Panc1 (cell line): ENCODE measurements around the gene EEIG1. TPM values are rescaled to one million over a fixed set of nuclear protein-coding genes. Genes with fewer than 3 reads are reported as not detected.

Source experiments
- ATAC-seq: fragments of 200-7000 bp; cut with Tn5 transposase; 2 replicates; pipeline ENCODE4 v1.9.1; 2020; ENCODE audit warnings: mild to moderate bottlenecking, moderate library complexity
- BruUV-seq: library from RNA; stranded (reverse); fragments of 400-500 nt; replicated peaks from 2 replicates; lab custom pipeline; 2021; lab: Mats Ljungman, UMichigan
- CTCF ChIA-PET: fragments of 300-600 bp; sonication (Branson Sonifier 250); formaldehyde crosslinking; loops from one replicate; lab custom pipeline; 2022; ENCODE audit warnings: antibody characterized with exemption; lab: Charles Lee
- POLR2A ChIA-PET: fragments of 300-600 bp; sonication (Branson Sonifier 250); formaldehyde crosslinking; loops from one replicate; lab custom pipeline; 2022; ENCODE audit warnings: antibody characterized with exemption; lab: Charles Lee
- DNase-seq: peaks from one replicate; pipeline ENCODE4 v3.0.0-alpha.2; 2010; ENCODE audit warnings: low read depth, low spot score
- H3K27ac ChIP-seq: 2 replicates; pipeline ENCODE4 v1.5.1; 2011; ENCODE audit warnings: mild to moderate bottlenecking, low read length, inconsistent platforms
- H3K27me3 ChIP-seq: fragments of 200-500 bp; sonication (Bioruptor generic); 2 replicates; pipeline ENCODE4 v1.6.0; 2014; ENCODE audit warnings: low read length, inconsistent platforms; ENCODE audit not compliant: control insufficient read depth, insufficient read depth
- H3K36me3 ChIP-seq: fragments of 200-500 bp; sonication (Bioruptor generic); 2 replicates; pipeline ENCODE4 v1.5.1; 2014; ENCODE audit warnings: inconsistent platforms, mild to moderate bottlenecking, low read length, moderate library complexity; ENCODE audit not compliant: control insufficient read depth, insufficient read depth
- H3K4me1 ChIP-seq: 2 replicates; pipeline ENCODE4 v1.5.1; 2011; ENCODE audit warnings: inconsistent platforms, mild to moderate bottlenecking, low read length, moderate library complexity; ENCODE audit not compliant: control insufficient read depth, insufficient read depth
- H3K4me3 ChIP-seq, 2 experiments: 2 replicates each; pipeline ENCODE4 v1.5.1; 2011 to 2012; ENCODE audit warnings: low read depth in 2 of 2, low read length in 2 of 2, mild to moderate bottlenecking in 2 of 2, inconsistent platforms in 1 of 2, moderate library complexity in 1 of 2
- H3K9me3 ChIP-seq: fragments of 200-500 bp; sonication (Bioruptor generic); 2 replicates; pipeline ENCODE4 v1.5.1; 2014; ENCODE audit warnings: low read depth, mild to moderate bottlenecking, inconsistent platforms, low read length, moderate library complexity; ENCODE audit not compliant: control insufficient read depth, insufficient read depth
- POLR2AphosphoS5 ChIP-seq: IDR thresholded peaks from 2 replicates; pipeline ENCODE4 v1.6.1; 2012; ENCODE audit warnings: mild to moderate bottlenecking, low read depth, low read length, moderate library complexity
- SIN3A ChIP-seq: IDR thresholded peaks from 2 replicates; pipeline ENCODE4 v1.6.1; 2012; ENCODE audit warnings: low read depth, mild to moderate bottlenecking, low read length, moderate library complexity, borderline replicate concordance; ENCODE audit not compliant: insufficient read depth
- TCF7L2 ChIP-seq: IDR thresholded peaks from 2 replicates; pipeline ENCODE4 v1.6.1; 2011; ENCODE audit warnings: mild to moderate bottlenecking, low read depth, low read length, inconsistent platforms
- in situ Hi-C: cut with HindIII; loops from 2 replicates; pipeline ENCODE4 v1.10.0; 2016; ENCODE audit warnings: low sequenced_read_pairs, low pct_unique_long_range_greater_than_20kb
- intact Hi-C: fragments of 100-400 bp; cut with micrococcal nuclease; formaldehyde crosslinking; loops from one replicate; pipeline ENCODE4 v1.10.0; 2022; ENCODE audit not compliant: unreplicated experiment
- total RNA-seq: library from RNA; stranded (reverse); gene quantifications from one replicate; pipeline ENCODE4 v1.2.1, GENCODE V29; 2021; ENCODE audit not compliant: unreplicated experiment
- TF ChIP-seq, protein P1 (sequence below), 2 experiments: IDR thresholded peaks; 2 replicates each; pipeline ENCODE4 v1.6.1; 2011 to 2012; ENCODE audit warnings: low read depth in 2 of 2, control low read depth in 1 of 2, low read length in 1 of 2, mild to moderate bottlenecking in 1 of 2, moderate library complexity in 1 of 2; ENCODE audit not compliant: insufficient read depth in 1 of 2
- TF ChIP-seq, protein P2 (sequence below): fragments of 450-650 bp; IDR thresholded peaks from 2 replicates; pipeline ENCODE4 v1.5.1; 2017; ENCODE audit warnings: mild to moderate bottlenecking

The EEIG1 gene
- total RNA-seq, 1 experiment from 2014 or later = 361 TPM

DNA sequence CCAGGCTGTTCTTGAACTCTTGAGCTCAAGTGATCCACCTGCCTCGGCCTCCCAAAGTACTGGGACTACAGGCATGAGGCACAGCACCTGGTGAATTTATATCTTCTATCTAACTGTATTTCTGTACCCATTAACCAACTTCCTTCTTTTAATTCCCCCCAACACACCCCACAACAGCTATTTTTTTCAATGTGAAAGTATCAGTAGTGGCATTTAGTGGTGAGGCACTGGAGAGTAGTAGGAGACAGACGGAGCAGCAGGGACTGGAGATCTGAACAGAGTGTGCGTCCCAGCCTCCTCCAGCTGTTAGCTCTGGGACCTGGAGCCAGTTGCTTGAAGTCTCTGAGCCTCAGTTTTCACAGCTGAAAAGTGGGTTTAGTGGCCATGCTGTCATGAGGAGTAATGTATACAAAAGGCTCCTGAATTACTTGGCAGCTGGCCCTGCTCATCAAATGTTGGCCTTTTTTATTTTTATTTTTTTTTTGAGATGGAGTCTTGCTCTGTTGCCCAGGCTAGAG, 11.0 kb upstream of the EEIG1 start:
- H3K36me3 ChIP-seq = no peaks in the 10 kb centered on the region
- DNase-seq (no peak), ATAC-seq (no peak)
- no peak overlapping the region for H3K4me3 ChIP-seq
- ChIA-PET POLR2A (no interaction called here), CTCF (no interaction called here)
- in situ Hi-C loops = no loop called here
- no TSS peak for BruUV-seq
- H3K4me1 ChIP-seq = peaks cover 14% of the 10 kb centered on the region
- intact Hi-C loops = no loop called here
- TF ChIP-seq, protein P1, sequence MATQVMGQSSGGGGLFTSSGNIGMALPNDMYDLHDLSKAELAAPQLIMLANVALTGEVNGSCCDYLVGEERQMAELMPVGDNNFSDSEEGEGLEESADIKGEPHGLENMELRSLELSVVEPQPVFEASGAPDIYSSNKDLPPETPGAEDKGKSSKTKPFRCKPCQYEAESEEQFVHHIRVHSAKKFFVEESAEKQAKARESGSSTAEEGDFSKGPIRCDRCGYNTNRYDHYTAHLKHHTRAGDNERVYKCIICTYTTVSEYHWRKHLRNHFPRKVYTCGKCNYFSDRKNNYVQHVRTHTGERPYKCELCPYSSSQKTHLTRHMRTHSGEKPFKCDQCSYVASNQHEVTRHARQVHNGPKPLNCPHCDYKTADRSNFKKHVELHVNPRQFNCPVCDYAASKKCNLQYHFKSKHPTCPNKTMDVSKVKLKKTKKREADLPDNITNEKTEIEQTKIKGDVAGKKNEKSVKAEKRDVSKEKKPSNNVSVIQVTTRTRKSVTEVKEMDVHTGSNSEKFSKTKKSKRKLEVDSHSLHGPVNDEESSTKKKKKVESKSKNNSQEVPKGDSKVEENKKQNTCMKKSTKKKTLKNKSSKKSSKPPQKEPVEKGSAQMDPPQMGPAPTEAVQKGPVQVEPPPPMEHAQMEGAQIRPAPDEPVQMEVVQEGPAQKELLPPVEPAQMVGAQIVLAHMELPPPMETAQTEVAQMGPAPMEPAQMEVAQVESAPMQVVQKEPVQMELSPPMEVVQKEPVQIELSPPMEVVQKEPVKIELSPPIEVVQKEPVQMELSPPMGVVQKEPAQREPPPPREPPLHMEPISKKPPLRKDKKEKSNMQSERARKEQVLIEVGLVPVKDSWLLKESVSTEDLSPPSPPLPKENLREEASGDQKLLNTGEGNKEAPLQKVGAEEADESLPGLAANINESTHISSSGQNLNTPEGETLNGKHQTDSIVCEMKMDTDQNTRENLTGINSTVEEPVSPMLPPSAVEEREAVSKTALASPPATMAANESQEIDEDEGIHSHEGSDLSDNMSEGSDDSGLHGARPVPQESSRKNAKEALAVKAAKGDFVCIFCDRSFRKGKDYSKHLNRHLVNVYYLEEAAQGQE (IDR thresholded peaks at IDR 0.05; ENCODE audit: insufficient read depth in 1 of 2, low read depth in 2 of 2, low read length in 1 of 2) = no peak
- TF ChIP-seq, protein P2, sequence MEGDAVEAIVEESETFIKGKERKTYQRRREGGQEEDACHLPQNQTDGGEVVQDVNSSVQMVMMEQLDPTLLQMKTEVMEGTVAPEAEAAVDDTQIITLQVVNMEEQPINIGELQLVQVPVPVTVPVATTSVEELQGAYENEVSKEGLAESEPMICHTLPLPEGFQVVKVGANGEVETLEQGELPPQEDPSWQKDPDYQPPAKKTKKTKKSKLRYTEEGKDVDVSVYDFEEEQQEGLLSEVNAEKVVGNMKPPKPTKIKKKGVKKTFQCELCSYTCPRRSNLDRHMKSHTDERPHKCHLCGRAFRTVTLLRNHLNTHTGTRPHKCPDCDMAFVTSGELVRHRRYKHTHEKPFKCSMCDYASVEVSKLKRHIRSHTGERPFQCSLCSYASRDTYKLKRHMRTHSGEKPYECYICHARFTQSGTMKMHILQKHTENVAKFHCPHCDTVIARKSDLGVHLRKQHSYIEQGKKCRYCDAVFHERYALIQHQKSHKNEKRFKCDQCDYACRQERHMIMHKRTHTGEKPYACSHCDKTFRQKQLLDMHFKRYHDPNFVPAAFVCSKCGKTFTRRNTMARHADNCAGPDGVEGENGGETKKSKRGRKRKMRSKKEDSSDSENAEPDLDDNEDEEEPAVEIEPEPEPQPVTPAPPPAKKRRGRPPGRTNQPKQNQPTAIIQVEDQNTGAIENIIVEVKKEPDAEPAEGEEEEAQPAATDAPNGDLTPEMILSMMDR = no peak
- TF ChIP-seq SIN3A (no peak), TCF7L2 (no peak)
- no peaks in the 10 kb centered on the region for H3K9me3 ChIP-seq
- peak overlapping the region; percentile 67; the same call in 1 of the 2 replicates for H3K27ac ChIP-seq
- no peaks in the 10 kb centered on the region for H3K27me3 ChIP-seq

DNA sequence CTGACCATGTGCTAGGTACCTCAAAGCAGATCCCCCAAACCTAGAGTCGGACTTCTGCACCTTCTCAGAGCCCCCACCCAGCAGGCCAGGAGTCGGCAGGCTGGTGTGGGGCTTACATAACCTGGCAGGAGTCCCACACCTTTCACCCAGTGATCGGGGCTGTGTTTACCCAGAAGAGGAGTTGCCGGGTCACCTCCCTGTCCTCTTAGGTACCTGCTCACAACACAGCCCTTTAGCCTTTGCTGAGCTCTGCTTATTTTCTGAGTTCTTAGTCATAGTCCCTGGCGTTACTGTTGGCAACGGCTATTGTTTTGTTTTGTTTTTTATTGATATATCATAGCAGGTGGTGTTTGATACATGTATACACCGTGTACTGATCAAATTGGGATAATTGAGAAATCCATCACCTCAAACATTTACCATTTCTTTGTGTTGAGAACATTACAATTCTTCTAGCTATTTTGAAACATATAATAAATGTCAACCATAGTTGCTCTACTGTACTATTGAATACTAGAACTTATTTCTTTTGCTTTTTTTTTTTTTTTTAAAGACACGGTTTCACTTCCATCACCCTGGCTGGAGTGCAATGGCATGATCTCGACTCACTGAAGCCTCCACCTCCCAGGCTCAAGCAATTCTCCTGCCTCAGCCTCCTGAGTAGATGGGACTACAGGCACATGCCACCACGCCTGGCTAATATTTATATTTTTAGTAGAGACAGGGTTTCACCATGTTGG, 10.4 kb upstream of the EEIG1 start:
- Histone ChIP-seq H3K4me3 (no peak overlapping the region), H3K4me1 (peaks cover 20% of the 10 kb centered on the region), H3K36me3 (no peaks in the 10 kb centered on the region), H3K27ac (peak overlapping the region; percentile 67), H3K9me3 (no peaks in the 10 kb centered on the region), H3K27me3 (no peaks in the 10 kb centered on the region)
- in situ Hi-C loops (no loop called here), intact Hi-C loops (no loop called here)
- CTCF ChIA-PET = no interaction called here
- TF ChIP-seq POLR2AphosphoS5 = no peak
- no peak for TF ChIP-seq SIN3A
- TF ChIP-seq, protein P2 = no peak
- no peak for TF ChIP-seq TCF7L2
- TF ChIP-seq, protein P1 (IDR thresholded peaks at IDR 0.05; ENCODE audit: insufficient read depth in 1 of 2, low read depth in 2 of 2, low read length in 1 of 2) = no peak
- BruUV-seq = no TSS peak
- ATAC-seq = peak; percentile 49; the same call in 1 of the 2 replicates
- DNase-seq = no peak
- POLR2A ChIA-PET = no interaction called here
